Pancreas (tissue), 10 donors: ENCODE measurements around the gene DOCK3. TPM values are rescaled to one million over a fixed set of nuclear protein-coding genes. Genes with fewer than 3 reads are reported as not detected.
"Not testable (repeated sequence)": the region's sequence is repeated elsewhere in the genome, so short reads cannot be mapped to it uniquely, and the experiment has no call there.

ENCODE experiments used
- ATAC-seq, 4 donors: fragments of 200-7000 bp; cut with Tn5 transposase; one replicate each; pipeline versions ENCODE4 v1.8.0 to v1.9.1; 2020; ENCODE audit warnings: mild to moderate bottlenecking in 4 of 4, moderate library complexity in 4 of 4
- DNase-seq, 6 donors: peaks; one replicate each; pipeline ENCODE4 v3.0.0-alpha.2; 2020
- FAIRE-seq: peaks from 2 replicates; lab custom pipeline; 2012; peaks lifted over from hg19 to GRCh38; lab: Jason Lieb, UNC
- H3K27ac ChIP-seq, 4 donors: fragments of 200-600 bp; sonication (generic); 1 replicate in 3 of 4; 2 replicates in 1 of 4; pipeline versions ENCODE4 v1.5.0 to v1.8.0; 2020
- H3K27me3 ChIP-seq, 4 donors: fragments of 200-600 bp; one replicate each; pipeline ENCODE4 v1.8.0; 2021
- H3K36me3 ChIP-seq, 3 donors: fragments of 200-600 bp; sonication (generic) in 1 of 3; one replicate each; pipeline versions ENCODE4 v1.5.0 to v1.8.0; 2020 to 2021
- H3K4me1 ChIP-seq, 3 donors: fragments of 200-600 bp; one replicate each; pipeline ENCODE4 v1.8.0; 2021
- H3K4me3 ChIP-seq, 4 donors: fragments of 200-600 bp; sonication (generic) in 2 of 4; one replicate each; pipeline versions ENCODE4 v1.5.0 to v1.8.0; 2020 to 2021
- H3K9me3 ChIP-seq, 4 donors: fragments of 200-600 bp; one replicate each; pipeline ENCODE4 v1.8.0; 2021
- WGBS, 2 donors: extraction: QIAGEN DNeasy Blood & Tissue Kit; methylation state at CpG; one replicate each; pipeline ENCODE4 v1.1.7; 2013; 5-methylcytosine and 5-hydroxymethylcytosine counted together
- intact Hi-C, 3 donors: fragments of 100-400 bp; cut with DNase I; formaldehyde crosslinking; loops; one replicate each; pipeline versions ENCODE4 v1.11.1 to v1.14.2; 2022
- polyA plus RNA-seq, 2 donors: library from polyadenylated mRNA; stranded (reverse); fragments of 200-250 nt; gene quantifications; one replicate each; pipeline ENCODE4 v1.2.3, GENCODE V29; 2013
- total RNA-seq, 6 donors: library from RNA; stranded (reverse); fragmentation: NEBNext Ultra II Directional in 4 of 6; extraction: Animal tissue kit (Norgen Biotek cat#: 25700) in 4 of 6; gene quantifications; one replicate each; pipeline versions ENCODE4 v1.2.1 to v1.2.4, GENCODE V29; 2021 to 2023
- TF ChIP-seq, protein P1 (sequence below), 4 donors: fragments of 200-600 bp; sonication (generic) in 3 of 4; IDR thresholded peaks; one replicate each; pipeline versions ENCODE4 v1.5.0 to v1.8.0; 2021; ENCODE audit warnings: antibody characterized with exemption in 4 of 4
- donor health status: healthy with polysubstance abuse.
- donor health status: DM: no; HTN: no; CAD: no; lungs with moderate emphysema.
- donor health status: DM: no; HTN: no; CAD: no.
- donor health status: control.
- donor health status: control.
- donor health status: Bipolar disorder and iron deficiency.
- donor health status: DM: yes; HTN: yes; CAD: no.
- donor health status: DM: no; HTN: no; CAD: no.
- donor health status: DM: no; HTN: no; CAD: no.
- donor health status: DM: yes; HTN: yes; CAD: no.

DOCK3 gene
- total and polyA plus RNA-seq, 8 donors = 0.09 to 1.5 (median 0.36) TPM

- WGBS, 2 donors = 75 to 88% methylated on average over 3 of the region's 3 CpGs
- TF ChIP-seq, protein P1, sequence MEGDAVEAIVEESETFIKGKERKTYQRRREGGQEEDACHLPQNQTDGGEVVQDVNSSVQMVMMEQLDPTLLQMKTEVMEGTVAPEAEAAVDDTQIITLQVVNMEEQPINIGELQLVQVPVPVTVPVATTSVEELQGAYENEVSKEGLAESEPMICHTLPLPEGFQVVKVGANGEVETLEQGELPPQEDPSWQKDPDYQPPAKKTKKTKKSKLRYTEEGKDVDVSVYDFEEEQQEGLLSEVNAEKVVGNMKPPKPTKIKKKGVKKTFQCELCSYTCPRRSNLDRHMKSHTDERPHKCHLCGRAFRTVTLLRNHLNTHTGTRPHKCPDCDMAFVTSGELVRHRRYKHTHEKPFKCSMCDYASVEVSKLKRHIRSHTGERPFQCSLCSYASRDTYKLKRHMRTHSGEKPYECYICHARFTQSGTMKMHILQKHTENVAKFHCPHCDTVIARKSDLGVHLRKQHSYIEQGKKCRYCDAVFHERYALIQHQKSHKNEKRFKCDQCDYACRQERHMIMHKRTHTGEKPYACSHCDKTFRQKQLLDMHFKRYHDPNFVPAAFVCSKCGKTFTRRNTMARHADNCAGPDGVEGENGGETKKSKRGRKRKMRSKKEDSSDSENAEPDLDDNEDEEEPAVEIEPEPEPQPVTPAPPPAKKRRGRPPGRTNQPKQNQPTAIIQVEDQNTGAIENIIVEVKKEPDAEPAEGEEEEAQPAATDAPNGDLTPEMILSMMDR (IDR thresholded peaks at IDR 0.05) = no peak
- FAIRE-seq = no peak
- H3K4me1 ChIP-seq = no peaks in the 10 kb centered on the region
- no peaks in the 10 kb centered on the region for H3K9me3 ChIP-seq
- intact Hi-C loops = no loop called here
- no peak overlapping the region for H3K4me3 ChIP-seq
- H3K36me3 ChIP-seq = no peaks in the 10 kb centered on the region
- no peaks in the 10 kb centered on the region for H3K27me3 ChIP-seq
- ATAC-seq = no peak
- DNase-seq = no peak
- H3K27ac ChIP-seq = no peak overlapping the region
Measured at GRCh38 chr3:51173518-51174271, 499.0 kb downstream of the DOCK3 start.

DNA sequence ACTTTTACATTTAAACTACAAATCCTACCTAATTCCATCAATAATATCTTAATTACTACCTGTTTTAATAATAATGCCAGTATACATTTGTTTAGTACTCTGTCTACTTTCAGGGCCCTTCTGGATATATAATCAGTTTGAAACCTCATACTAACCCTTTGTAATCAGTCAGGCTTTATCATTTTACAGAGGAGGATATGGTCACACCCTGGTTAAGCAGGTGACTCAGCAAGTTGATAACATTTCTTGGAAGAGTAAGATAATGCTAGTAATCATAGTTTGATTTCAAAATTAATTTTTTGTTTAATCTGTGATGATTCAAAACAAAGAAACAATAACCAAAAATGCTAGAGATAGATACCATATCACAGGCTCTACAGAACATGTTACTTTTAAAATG is 502.2 kb downstream of the DOCK3 start:
- Histone ChIP-seq H3K9me3 (no peaks in the 10 kb centered on the region), H3K4me3 (no peak overlapping the region), H3K36me3 (no peaks in the 10 kb centered on the region), H3K27ac (no peak overlapping the region), H3K4me1 (no peaks in the 10 kb centered on the region), H3K27me3 (no peaks in the 10 kb centered on the region)
- no peak for FAIRE-seq
- no peak for ATAC-seq
- TF ChIP-seq, protein P1 (IDR thresholded peaks at IDR 0.05) = no peak
- DNase-seq = no peak
- intact Hi-C loops = no loop called here

GRCh38 chr3:51186446-51186845 is 511.7 kb downstream of the DOCK3 start:
- WGBS, 2 donors = 61 to 69% methylated on average over 3 of the region's 3 CpGs
- H3K27ac ChIP-seq, FAIRE-seq, H3K36me3 ChIP-seq, H3K4me3 ChIP-seq, H3K27me3 ChIP-seq, H3K9me3 ChIP-seq, H3K4me1 ChIP-seq, DNase-seq, intact Hi-C loops, ATAC-seq: not testable (repeated sequence)

DNA sequence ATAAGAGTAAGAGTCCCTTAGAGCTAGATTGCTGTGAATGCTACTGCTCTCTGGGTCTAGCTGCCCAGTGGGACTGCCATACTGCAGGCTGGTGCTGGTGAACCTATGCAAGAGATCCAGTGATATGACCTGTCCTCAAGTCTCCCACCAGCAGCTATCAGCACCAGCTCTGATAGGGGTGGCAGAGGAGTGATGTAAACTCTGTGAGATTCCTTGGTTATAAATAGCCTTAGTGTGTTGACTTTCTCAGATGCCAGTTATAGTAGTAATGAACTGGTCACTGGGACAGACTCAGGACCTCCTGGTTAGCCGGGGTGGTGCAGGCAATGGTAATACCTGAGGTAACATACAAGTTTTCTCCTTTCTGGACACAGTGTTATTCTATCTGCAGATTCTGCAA is 515.5 kb downstream of the DOCK3 start:
- Histone ChIP-seq H3K4me3 (no peak overlapping the region), H3K27ac (no peak overlapping the region), H3K27me3 (no peaks in the 10 kb centered on the region), H3K36me3 (no peaks in the 10 kb centered on the region), H3K4me1 (no peaks in the 10 kb centered on the region), H3K9me3 (no peaks in the 10 kb centered on the region)
- DNase-seq = no peak
- no peak for FAIRE-seq
- intact Hi-C loops = no loop called here
- TF ChIP-seq, protein P1 (IDR thresholded peaks at IDR 0.05) = no peak
- no peak for ATAC-seq
- 73 to 81% methylated on average over 1 of the region's 1 CpG for WGBS, 2 donors

- no peaks in the 10 kb centered on the region for H3K36me3 ChIP-seq
- no peak overlapping the region for H3K27ac ChIP-seq
- intact Hi-C loops = no loop called here
- no peak for FAIRE-seq
- H3K9me3 ChIP-seq = no peaks in the 10 kb centered on the region
- 60% methylated on average over 3 of the region's 3 CpGs for WGBS, 2 donors
- TF ChIP-seq, protein P1 (IDR thresholded peaks at IDR 0.05) = no peak
- no peak overlapping the region for H3K4me3 ChIP-seq
- H3K4me1 ChIP-seq = no peaks in the 10 kb centered on the region
- DNase-seq = no peak
- H3K27me3 ChIP-seq = no peaks in the 10 kb centered on the region
- no peak for ATAC-seq
Measured at GRCh38 chr3:51190827-51191226, 516.1 kb downstream of the DOCK3 start.
